ENCODE results near the gene NF1.

- TF ChIP-seq CTCF (IDR thresholded peaks at IDR 0.05) (no peak), POLR2A (IDR thresholded peaks at IDR 0.05) (no peak)
These were observed 227.2 kb downstream of the NF1 start for GRCh38 chr17:31321966-31322365.

Data from testis (tissue), 2 donors.